ENCODE data around the gene RTTN.
"Not testable (repeated sequence)": the region's sequence is repeated elsewhere in the genome, so short reads cannot be mapped to it uniquely, and the experiment has no call there.

The RTTN gene

GRCh38 chr18:70022636-70023035, 182.9 kb downstream of the RTTN start:
- DNase-seq: no peak

- DNase-seq: no peak
These were observed 184.0 kb downstream of the RTTN start for GRCh38 chr18:70021498-70021897.

- no peak for DNase-seq
These were observed 184.4 kb downstream of the RTTN start for GRCh38 chr18:70021043-70021442.

- DNase-seq: no peak
These were observed 185.5 kb downstream of the RTTN start for GRCh38 chr18:70019991-70020390.

GRCh38 chr18:70019136-70019535, 186.4 kb downstream of the RTTN start:
- DNase-seq: no peak

GRCh38 chr18:70015127-70015526, 190.4 kb downstream of the RTTN start:
- no peak for DNase-seq

GRCh38 chr18:70005580-70005979, 199.9 kb downstream of the RTTN start:
- no peak for DNase-seq

- DNase-seq: no peak
These were observed 200.8 kb downstream of the RTTN start for GRCh38 chr18:70004696-70005095.

- DNase-seq: no peak
These were observed 205.8 kb downstream of the RTTN start for GRCh38 chr18:69999656-70000055.

GRCh38 chr18:69998523-69998987, 206.9 kb downstream of the RTTN start:
- DNase-seq: no peak

- DNase-seq: no peak
These were observed 208.3 kb downstream of the RTTN start for GRCh38 chr18:69996951-69997798.

- no peak for DNase-seq
These were observed 209.1 kb downstream of the RTTN start for GRCh38 chr18:69996417-69996816.

GRCh38 chr18:69995774-69996173, 209.7 kb downstream of the RTTN start:
- no peak for DNase-seq

- no peak for DNase-seq
These were observed 212.7 kb downstream of the RTTN start for GRCh38 chr18:69992776-69993175.

GRCh38 chr18:69987870-69988269, 217.6 kb downstream of the RTTN start:
- no peak for DNase-seq

- DNase-seq: no peak
These were observed 220.2 kb downstream of the RTTN start for GRCh38 chr18:69985239-69985638.

GRCh38 chr18:69982417-69982816, 223.1 kb downstream of the RTTN start:
- no peak for DNase-seq

- DNase-seq: no peak
These were observed 223.5 kb downstream of the RTTN start for GRCh38 chr18:69981948-69982347.

GRCh38 chr18:69980982-69981804, 224.3 kb downstream of the RTTN start:
- no peak for DNase-seq

- DNase-seq: no peak
These were observed 225.0 kb downstream of the RTTN start for GRCh38 chr18:69980509-69980908.

- no peak for DNase-seq
These were observed 226.5 kb downstream of the RTTN start for GRCh38 chr18:69978732-69979715.

- not testable (repeated sequence) for DNase-seq
These were observed 230.2 kb downstream of the RTTN start for GRCh38 chr18:69975294-69975693.

- DNase-seq: no peak
These were observed 231.1 kb downstream of the RTTN start for GRCh38 chr18:69974365-69974764.

Data from NCI-H187 treated with DMSO at 0.1 percent for 48 hours (cell line).